Heart right ventricle (tissue), 16 donors: ENCODE data around the gene ONECUT1. TPM values are rescaled to one million over a fixed set of nuclear protein-coding genes. Genes with fewer than 3 reads are reported as not detected.

ENCODE experiments used
- ATAC-seq, 8 donors: fragments of 200-7000 bp; cut with Tn5 transposase; one replicate each; pipeline ENCODE4 v1.9.1; 2020; ENCODE audit warnings: mild to moderate bottlenecking in 8 of 8, moderate library complexity in 8 of 8, moderate number of reproducible peaks in 1 of 8
- DNase-seq, 2 donors: peaks; one replicate each; pipeline ENCODE4 v3.0.0-alpha.2; 2020
- H3K27ac ChIP-seq, 10 donors: fragments of 200-600 bp; sonication (generic) in 2 of 10; one replicate each; pipeline versions ENCODE4 v1.5.0 to v1.8.0; 2020 to 2022; ENCODE audit warnings: mild to moderate bottlenecking in 3 of 10
- H3K27me3 ChIP-seq, 7 donors: fragments of 200-600 bp; one replicate each; pipeline ENCODE4 v1.8.0; 2021 to 2022; ENCODE audit warnings: mild to moderate bottlenecking in 2 of 7
- H3K36me3 ChIP-seq, 9 donors: fragments of 200-600 bp; sonication (generic) in 1 of 9; one replicate each; pipeline versions ENCODE4 v1.5.0 to v1.8.0; 2020 to 2022; ENCODE audit warnings: mild to moderate bottlenecking in 2 of 9
- H3K4me1 ChIP-seq, 9 donors: fragments of 200-600 bp; sonication (generic) in 1 of 9; one replicate each; pipeline versions ENCODE4 v1.5.0 to v1.8.0; 2020 to 2022; ENCODE audit warnings: mild to moderate bottlenecking in 4 of 9
- H3K4me3 ChIP-seq, 10 donors: fragments of 200-600 bp; sonication (generic) in 2 of 10; one replicate each; pipeline versions ENCODE4 v1.5.0 to v1.8.0; 2020 to 2022; ENCODE audit warnings: mild to moderate bottlenecking in 7 of 10, moderate library complexity in 2 of 10
- H3K9me3 ChIP-seq, 11 donors: fragments of 200-600 bp in 10 of 11; sonication (generic) in 2 of 11; one replicate each; pipeline versions ENCODE4 v1.5.0 to v1.8.0; 2013 to 2022; ENCODE audit warnings: mild to moderate bottlenecking in 2 of 11, control low read depth in 1 of 11, moderate library complexity in 1 of 11
- CTCF ChIP-seq, 9 donors: fragments of 200-600 bp; sonication (generic) in 2 of 9; IDR thresholded peaks; one replicate each; pipeline versions ENCODE4 v1.5.0 to v1.8.0; 2021 to 2022; ENCODE audit warnings: antibody characterized with exemption in 9 of 9, mild to moderate bottlenecking in 5 of 9, moderate library complexity in 1 of 9
- WGBS, 2 donors: extraction: QIAGEN DNeasy Blood & Tissue Kit; methylation state at CpG; one replicate each; pipeline ENCODE4 v1.1.7; 2013; ENCODE audit warnings: inconsistent platforms in 1 of 2; 5-methylcytosine and 5-hydroxymethylcytosine counted together
- intact Hi-C, 10 donors: fragments of 100-400 bp; cut with DNase I; formaldehyde crosslinking; loops; one replicate each; pipeline versions ENCODE4 v1.11.1 to v1.14.2; 2022
- polyA plus RNA-seq, 2 donors: library from polyadenylated mRNA; stranded (reverse); fragments of 200-250 nt; gene quantifications; one replicate each; pipeline ENCODE4 v1.2.3, GENCODE V29; 2013
- total RNA-seq, 10 donors: library from RNA; stranded (reverse); fragmentation: NEBNext Ultra II Directional in 3 of 10; extraction: Animal tissue kit (Norgen Biotek cat#: 25700) in 3 of 10; gene quantifications; one replicate each; pipeline versions ENCODE4 v1.2.1 to v1.2.4, GENCODE V29; 2021 to 2023
- donor health status: Arrhythmogenic right ventricular cardiomyopathy.
- donor health status: ischemic (EF 13 %, LVEDD 7.1; RV severe dilation, severe dysfunction).
- donor health status: healthy with polysubstance abuse.
- donor health status: DM: no; HTN: yes; CAD: no.
- donor health status: DM: no; HTN: no; CAD: no.
- donor health status: ischemic (EF 25% LVEDD 6.9; RV normal size, moderate dysfunction).
- donor health status: ischemic (EF 25% LVEDD 5.7; RV mildly dilated, moderate dysfunction).
- donor health status: healthy.
- donor health status: DM: yes; HTN: yes; CAD: no.
- donor health status: Ischemic cardiomyopathy.
- donor health status: ischemic (EF 35%, LVEDD 5.7; RV mildly dilated, moderate dysfunction).
- donor health status: nonischemic (EF 11% LVEDD 7.7; RV severe dilation, severe dysfunction).
- donor health status: DM: yes; HTN: yes; CAD: no.
- donor health status: PGD.
- donor health status: ischemic (EF 29% LVEDD 5.4; RV normal size, mild dysfunction).
- donor health status: nonischemic (EF 23%, LVEDD 6.1; RV moderate dilation, normal function).

Gene ONECUT1
- total and polyA plus RNA-seq, 12 donors, result 0.20 TPM; not detected in 11

DNA sequence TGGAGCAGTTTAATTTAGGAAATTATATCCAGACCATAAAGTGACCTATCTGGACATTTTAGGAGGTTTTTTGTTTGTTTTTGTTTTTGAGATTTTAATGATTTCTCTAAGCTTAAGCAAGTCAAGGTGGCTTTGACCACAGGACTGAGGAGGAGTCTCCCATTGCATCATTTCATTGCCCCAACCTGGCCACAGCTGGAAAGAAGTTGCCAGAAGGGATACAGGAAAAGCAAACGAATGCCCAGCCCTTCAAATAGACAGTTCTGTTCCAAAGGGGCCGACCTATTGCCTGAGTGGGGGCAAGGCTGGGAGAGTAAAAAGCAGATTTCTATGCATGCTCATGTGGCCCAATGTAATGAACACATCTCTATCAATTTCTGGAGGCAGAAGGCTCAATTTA, 12.0 kb upstream of the ONECUT1 start:
- no peak overlapping the region for H3K27ac ChIP-seq
- no peaks in the 10 kb centered on the region for H3K36me3 ChIP-seq
- no peak for ATAC-seq
- H3K4me3 ChIP-seq, result no peak overlapping the region
- intact Hi-C loops, result no loop called here
- H3K4me1 ChIP-seq, result peaks cover 11 to 45% (median 39%) of the 10 kb centered on the region in 9 donors
- TF ChIP-seq CTCF (IDR thresholded peaks at IDR 0.05), result no peak
- H3K9me3 ChIP-seq, result no peaks in the 10 kb centered on the region
- H3K27me3 ChIP-seq, result peaks cover 53 to 100% (median 98%) of the 10 kb centered on the region in 7 donors
- 21 to 36% methylated on average over 2 of the region's 2 CpGs for WGBS, 2 donors
- DNase-seq, result no peak

DNA sequence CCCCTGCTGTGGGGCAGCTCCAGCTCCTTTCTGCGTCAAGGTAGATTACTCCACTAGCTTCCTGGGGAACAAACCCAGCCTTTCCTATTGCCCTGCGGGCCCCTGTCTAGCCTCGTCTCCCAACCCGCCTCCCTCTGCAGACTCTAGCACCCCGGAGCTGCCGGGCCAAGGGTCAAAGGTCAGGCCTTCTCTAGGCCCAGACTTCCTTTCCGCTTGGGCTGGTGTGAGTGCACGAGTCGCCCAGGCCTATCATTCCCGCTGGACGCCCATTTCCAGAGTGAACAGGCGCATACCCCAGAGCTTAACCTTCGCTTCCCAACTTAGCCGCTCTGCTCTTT, 11.6 kb upstream of the ONECUT1 start:
- WGBS, 2 donors, result 27 to 36% methylated on average over 14 of the region's 14 CpGs
- Histone ChIP-seq H3K27me3 (peaks cover 53 to 100% (median 98%) of the 10 kb centered on the region in 7 donors), H3K4me3 (no peak overlapping the region), H3K27ac (no peak overlapping the region), H3K9me3 (no peaks in the 10 kb centered on the region), H3K4me1 (peaks cover 11 to 45% (median 39%) of the 10 kb centered on the region in 9 donors), H3K36me3 (no peaks in the 10 kb centered on the region)
- no peak for ATAC-seq
- TF ChIP-seq CTCF (IDR thresholded peaks at IDR 0.05), result no peak
- intact Hi-C loops, result no loop called here
- no peak for DNase-seq

GRCh38 chr15:52800828-52801747, 11.0 kb upstream of the ONECUT1 start:
- WGBS, 2 donors, result 10 to 11% methylated on average over 44 of the region's 44 CpGs
- TF ChIP-seq CTCF (IDR thresholded peaks at IDR 0.05), result no peak
- H3K4me1 ChIP-seq, result peaks cover 11 to 42% (median 37%) of the 10 kb centered on the region in 9 donors

GRCh38 chr15:52799145-52799811, 9.1 kb upstream of the ONECUT1 start:
- no peak for TF ChIP-seq CTCF (IDR thresholded peaks at IDR 0.05)
- Histone ChIP-seq H3K27ac (no peak overlapping the region), H3K9me3 (no peaks in the 10 kb centered on the region), H3K27me3 (peaks cover 37 to 100% (median 98%) of the 10 kb centered on the region in 7 donors), H3K4me1 (peaks cover 5 to 24% (median 19%) of the 10 kb centered on the region in 9 donors), H3K4me3 (no peak overlapping the region), H3K36me3 (no peaks in the 10 kb centered on the region)
- DNase-seq (no peak), ATAC-seq (no peak)
- WGBS, 2 donors, result 19 to 21% methylated on average over 9 of the region's 9 CpGs
- intact Hi-C loops, result no loop called here

More at GRCh38 chr15:52800828-52801747, 11.0 kb upstream of the ONECUT1 start:
- ATAC-seq, result no peak
- no peaks in the 10 kb centered on the region for H3K9me3 ChIP-seq
- peaks cover 52 to 100% (median 98%) of the 10 kb centered on the region in 7 donors for H3K27me3 ChIP-seq
- no peak overlapping the region for H3K27ac ChIP-seq
- H3K4me3 ChIP-seq, result no peak overlapping the region
- intact Hi-C loops, result no loop called here
- no peaks in the 10 kb centered on the region for H3K36me3 ChIP-seq
- no peak for DNase-seq
